GM18507 (cell line): ENCODE measurements around the gene ABLIM1.

Source experiments
- DNase-seq: peaks from one replicate; pipeline ENCODE4 v3.0.0; 2011; ENCODE audit warnings: low read depth; ENCODE audit not compliant: insufficient read length; ENCODE audit errors: extremely low spot score
- FAIRE-seq: peaks from 2 replicates; lab custom pipeline; 2011; peaks lifted over from hg19 to GRCh38; lab: Jason Lieb, UNC

Gene ABLIM1

DNA sequence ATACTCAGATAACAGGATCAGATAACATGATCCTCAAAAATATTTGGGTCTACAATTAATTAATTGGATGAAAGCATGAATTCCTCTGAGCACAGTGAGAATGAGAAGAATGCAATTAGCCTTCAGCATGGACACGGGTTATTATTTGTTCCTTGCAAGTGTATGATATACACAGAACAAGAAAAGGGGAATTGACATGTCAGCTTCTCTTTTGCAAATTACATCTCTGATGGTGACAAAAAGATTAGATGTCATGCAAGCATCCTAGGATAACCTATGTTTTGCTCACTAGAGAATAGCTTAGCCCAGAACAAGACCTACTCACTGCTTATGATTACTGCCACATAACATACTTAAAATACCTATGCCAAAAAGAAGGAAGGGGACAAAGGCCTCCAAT lies 120.3 kb downstream of the ABLIM1 start:
- DNase-seq (no peak), FAIRE-seq (no peak)

DNA sequence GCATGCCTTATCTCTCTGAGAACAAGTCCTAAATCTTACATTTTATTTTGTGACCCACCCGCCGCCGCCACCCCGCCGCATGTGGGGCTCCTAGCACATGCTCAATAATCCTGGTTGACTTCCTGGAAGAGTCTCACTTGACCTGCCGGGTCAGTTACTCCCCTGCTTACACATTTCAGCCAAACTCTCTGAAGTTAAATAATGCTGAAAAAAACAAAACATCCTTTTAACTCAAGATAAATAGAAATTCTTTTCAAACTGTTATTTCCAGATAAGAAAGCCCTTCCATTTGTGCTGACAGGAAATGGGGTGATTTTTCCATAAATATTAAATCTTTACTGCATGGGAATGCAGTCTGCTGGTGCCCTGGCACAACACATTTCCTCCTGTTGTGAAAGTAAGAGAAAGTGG lies 123.5 kb downstream of the ABLIM1 start:
- no peak for FAIRE-seq
- no peak for DNase-seq

DNA sequence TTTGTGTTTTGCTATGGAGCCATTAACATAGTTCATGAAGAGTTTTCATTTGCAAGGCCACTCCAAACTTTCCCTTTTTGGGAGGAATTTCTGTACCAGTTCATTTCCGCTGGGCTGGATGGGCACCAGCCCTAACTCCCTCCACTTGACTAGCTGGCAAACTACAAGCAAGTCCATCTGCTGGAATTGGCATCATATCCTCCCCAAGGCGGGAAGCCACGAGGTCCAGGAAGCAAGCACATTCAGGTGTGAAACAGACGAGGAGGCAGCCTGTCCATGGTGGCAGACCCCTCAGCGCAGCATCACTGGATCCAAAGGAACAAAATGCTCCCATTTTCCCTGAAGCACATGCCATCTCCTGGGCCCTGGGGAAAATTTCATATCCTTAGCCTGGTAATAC lies 125.8 kb downstream of the ABLIM1 start:
- DNase-seq (no peak), FAIRE-seq (no peak)

DNA sequence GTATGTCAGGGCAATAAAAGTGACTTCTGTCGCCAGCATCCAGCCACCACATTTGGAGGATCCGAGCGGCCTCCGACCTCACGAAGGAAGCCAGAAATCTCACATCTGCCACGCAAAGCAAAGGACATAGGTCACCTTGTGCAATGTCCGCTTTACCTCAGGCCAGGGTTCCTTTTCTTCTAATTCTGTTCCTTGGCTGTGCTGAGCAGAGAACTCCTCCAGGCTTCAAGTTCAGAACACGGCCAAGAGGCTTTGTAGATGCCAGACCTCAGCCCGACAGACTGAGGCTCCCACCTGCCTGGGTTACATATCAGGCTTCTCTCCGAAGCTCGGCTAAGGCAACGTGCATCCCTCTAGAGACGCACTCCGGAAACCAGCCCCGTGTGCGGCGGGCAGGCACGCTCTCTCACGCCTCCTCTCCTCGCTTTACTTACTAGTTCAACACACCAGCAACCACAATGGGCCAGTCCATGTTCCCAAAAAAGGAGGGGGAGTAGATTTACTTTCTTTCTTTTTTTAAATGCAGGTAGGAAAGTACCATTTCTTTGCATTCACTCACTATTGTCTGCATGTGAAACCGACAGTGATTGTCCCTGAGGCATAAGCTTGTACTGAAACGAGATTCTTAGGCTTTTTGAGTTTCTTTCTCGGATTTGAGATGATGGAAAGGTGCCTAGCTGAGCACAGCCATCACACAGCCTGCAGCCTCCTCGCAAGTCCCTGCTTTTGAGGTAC lies 131.4 kb downstream of the ABLIM1 start:
- FAIRE-seq = peak; percentile 96
- peak; percentile 80 for DNase-seq

DNA sequence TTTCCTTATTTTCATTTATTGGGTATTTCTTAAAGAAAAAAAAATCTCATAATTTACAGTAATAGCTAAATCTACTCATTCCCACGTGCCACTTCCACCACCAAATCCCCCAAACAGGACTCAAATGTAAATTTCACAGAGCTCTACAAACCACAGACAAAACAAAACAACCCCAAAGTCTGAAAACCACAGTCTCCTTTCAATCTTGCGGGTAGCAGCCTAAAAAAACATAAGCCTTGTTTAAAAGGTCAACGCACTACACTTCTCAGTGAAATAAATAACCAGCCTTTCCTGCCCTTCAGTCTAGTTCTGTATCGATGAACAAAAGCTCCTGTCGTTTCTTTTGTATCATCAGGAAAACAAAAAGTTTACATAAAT lies 132.0 kb downstream of the ABLIM1 start:
- DNase-seq (no peak), FAIRE-seq (no peak)

DNA sequence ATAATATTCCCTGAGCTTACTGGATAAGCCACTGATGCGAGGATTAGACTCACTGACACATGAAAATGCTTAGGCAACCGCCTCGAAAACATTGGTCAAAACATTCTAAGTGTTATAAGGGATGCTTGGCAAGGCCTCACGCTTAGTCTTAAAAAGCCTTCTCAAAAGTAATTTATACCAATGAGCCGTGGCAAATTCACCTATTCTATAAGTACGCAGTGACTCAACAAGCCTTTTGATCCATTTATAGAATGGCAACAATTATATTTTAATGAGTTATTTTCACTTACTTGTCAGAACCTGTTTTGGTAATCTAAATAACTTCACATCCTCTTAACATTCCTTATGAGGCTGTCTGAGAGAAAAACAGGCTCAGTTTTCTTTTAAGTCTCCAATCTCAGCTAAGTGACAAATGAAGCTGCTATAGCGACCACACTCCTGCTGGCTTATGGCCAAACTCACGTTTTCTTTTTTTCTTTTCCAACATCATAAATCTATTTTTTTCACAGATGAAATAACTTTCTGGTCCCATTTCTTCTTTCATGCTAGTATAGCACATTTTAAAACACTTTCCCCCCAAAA lies 132.6 kb downstream of the ABLIM1 start:
- peak; percentile 38 for FAIRE-seq
- DNase-seq = no peak

DNA sequence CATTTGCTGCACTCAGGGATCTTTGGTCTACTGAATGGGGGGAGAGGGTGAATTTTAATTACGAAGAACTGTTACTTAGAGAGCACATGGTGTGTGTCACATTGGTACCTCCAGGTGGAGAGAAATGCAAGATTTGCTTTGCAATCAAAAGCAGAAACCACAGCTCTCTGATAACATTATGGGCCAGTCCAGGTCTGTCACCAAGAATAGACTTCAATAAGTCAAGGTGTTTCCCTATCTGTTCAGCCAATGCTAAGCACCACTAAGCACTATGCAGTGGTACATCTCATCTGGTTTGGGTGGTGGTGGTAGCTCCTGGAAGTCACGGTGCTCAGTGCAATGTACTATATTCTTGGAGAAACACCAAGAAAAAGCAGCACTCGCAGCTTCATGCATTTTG lies 134.2 kb downstream of the ABLIM1 start:
- DNase-seq = no peak
- no peak for FAIRE-seq

DNA sequence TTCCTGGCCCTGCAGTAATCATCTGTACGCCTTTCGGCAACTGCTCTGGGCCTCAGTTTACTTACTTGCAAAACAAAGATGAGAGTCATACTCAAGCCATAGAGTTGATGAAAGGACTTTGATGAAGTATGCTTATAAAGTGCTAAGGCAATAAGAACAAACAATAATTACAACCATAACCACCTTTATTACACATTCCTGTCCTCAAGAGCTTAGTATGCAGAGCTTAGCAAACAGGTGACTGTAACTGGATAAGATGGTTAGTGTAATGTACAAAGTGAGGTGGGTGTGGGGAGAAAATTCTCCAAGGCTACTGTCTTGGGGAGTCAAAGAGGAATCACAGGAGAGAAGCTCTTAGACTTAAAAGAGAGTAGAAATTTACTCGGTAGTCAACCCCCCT lies 136.8 kb downstream of the ABLIM1 start:
- no peak for DNase-seq
- FAIRE-seq = no peak

DNA sequence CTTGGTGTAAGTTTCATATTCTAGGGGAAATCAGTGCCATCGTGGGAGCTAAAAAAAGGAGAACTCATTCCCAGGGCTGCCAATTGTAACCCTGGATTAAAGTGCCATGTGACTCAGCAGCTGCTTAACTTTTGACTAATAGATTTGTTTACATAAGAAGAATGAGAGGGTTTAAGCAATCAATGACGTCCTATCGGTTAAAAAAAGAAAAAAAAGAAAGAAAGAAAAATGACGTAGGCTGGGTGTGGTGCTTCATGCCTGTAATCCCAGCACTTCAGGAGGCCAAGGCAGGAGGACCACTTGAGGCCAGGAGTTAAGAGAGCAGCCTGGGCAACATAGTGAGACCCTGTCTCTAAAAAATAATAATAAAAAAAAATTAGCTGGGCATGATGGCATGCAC lies 137.6 kb downstream of the ABLIM1 start:
- FAIRE-seq (no peak), DNase-seq (no peak)

DNA sequence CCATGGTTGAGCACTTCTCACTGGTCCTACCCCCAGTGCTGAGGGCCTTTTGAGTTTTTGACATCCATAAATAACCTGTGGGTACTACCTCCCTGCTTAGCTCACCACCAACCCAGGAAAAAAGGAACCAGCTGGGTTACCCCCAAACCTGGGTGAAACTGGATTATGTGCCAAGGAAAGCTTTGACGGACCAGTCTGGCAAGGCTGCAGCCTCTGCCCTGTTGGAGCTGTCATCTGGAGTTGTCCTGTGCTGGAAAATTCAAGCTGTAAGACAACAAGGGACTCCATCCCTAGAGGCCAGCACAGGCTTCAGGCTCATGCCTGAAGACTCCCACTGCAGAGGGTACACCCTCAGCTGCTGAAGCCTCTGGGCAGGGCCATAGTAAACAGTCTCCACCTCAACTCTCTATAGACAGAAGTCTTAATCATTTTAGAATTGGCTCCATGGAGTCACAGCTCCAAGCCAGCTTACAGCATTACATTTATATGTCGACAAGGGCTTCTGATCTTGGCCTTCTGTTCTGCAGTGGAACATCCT lies 138.2 kb downstream of the ABLIM1 start:
- FAIRE-seq (no peak), DNase-seq (no peak)

DNA sequence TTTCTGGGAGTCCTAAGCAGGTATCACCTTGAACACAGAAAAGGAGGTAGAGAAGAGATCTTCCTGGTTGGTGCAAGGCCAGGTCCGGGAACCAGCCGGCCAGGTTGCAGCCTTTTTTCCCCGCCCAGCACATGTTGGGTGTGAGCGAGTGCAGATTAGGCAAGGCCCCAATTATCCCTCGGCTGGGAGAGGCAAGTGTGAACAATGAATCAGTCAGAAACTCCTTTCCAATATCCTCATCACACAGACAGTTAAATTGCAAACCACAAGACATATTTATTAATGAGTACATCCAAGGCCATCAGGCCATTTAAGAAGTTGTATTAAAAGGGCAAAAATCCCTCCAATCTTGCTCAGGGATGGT lies 138.8 kb downstream of the ABLIM1 start:
- DNase-seq (no peak), FAIRE-seq (no peak)

DNA sequence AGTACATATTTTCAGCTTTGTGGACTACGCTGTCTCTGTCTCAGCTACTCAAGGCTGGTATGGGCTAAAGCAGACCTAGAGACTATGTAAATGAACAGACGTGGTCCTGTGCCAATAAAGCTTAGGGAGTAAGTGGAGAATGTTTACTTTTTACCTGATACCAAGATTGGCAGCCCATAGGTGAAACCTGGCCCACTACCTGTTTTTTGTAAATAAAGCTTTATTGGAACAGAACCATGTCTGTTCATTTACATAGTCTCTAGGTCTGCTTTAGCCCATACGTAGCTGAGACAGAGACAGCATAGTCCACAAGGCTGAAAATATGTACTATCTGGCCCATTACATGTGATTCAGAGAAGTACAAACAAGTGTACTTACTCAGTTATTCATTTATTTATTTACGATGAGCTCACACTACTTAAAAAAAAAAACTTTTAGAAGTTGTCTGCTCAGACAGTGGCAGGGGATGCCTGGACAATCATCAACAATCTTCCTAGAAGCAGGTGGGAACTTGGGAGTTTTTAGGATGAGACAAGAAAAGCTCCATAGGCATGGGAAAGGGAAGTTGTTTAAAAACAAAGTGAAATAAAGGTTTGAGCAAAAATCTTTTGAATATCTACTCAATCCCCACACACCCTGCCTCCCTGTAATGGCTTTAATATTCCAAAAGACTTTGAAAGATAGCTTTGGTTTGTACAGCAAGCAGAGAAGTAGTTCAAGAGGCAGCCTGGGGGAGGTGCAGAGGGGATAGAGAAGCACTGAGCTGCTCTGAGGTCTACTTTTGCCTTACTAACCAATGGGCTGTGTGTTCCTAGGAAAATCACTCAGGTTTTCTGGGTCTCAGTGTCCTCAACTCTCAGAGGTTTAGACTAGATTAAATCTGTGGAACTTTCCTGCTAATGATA lies 139.4 kb downstream of the ABLIM1 start:
- no peak for FAIRE-seq
- DNase-seq = no peak

DNA sequence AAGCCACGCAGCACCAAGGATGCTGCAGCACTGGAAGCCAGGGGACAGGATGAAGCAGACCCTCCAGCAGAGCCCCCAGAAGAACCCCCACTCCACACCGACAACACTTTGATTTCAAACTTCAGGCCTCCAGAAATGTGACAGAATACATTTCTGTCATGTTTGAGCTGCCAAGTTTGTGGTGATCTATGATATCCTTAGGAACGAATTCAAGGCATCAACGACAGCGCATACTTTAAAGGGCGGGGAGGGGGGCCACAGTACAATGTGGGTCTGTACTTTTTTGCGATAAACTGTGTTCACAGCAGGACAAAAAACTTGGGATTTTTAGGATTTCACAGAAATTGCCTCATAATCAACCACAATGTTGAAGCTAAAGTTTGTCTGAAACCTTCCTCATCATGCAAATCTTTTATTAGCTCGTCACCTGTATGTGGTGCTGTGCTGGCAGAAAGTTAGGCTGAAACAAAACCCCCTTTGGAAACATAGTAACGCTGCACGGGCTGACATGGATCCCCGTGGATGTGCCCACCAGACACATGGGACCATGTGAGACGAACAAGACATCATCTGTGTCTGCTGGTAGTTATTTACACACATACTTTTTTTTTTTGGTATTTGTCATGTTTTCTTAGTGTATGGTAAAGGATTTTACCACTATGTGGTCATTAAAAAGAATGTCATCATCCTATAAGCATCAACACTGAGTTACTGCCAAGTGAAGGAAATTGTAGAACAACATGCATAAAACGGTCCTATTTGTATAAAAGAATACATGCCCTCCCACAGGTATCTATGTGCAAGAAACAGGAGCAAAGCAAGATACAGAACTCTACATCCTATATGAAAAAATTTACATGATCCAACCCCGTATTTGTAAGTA lies 140.5 kb downstream of the ABLIM1 start:
- no peak for FAIRE-seq

DNA sequence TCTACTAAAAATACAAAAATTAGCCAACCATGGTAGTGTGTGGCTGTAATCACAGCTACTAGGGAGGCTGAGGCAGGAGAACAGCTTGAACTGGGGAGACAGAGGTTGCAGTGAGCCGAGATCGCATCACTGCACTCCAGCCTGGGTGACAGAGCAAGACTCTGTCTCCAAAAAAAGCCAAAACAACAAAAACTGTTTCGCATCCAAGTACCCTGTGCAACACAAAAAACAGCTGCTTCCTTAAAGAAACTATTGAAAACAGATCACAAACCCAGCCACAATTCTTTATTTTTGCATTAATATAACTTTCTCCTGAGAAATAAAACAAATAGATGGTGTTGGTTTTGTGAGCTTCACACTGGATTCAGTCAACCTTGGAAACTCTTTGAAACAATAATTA lies 141.7 kb downstream of the ABLIM1 start:
- FAIRE-seq = no peak
- DNase-seq = no peak

More for the DNA sequence above, 140.5 kb downstream of the ABLIM1 start:
- DNase-seq = no peak

DNA sequence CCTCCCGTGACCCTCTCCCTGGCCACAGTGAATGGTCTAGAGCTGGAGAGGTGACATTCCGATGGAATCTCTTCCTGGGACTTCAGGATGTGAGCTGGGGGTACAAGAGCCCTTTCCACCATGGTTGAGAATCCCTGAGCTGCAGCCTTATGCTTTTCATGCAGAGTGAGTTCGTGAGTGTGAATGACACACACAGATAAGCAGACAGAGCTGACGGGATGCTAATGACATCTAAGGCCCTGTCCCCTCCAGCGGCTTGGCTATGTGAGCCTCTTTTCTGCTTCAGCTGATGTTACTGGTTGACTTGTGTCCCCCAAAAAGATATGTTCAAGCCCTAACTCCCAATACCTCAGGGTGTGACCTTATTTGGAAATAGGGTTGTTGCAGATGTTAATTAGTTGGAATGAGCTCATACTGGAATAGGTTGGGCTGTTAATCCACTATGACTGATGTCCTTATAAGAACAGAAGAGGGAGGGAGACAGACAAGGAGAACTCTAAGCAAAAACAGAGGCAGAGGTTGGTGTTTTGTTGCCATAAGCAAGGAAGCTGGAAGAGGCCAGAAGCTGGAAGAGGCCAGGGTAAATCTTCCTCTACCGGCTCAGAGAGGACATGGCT lies 142.7 kb downstream of the ABLIM1 start:
- DNase-seq = no peak
- FAIRE-seq = no peak

DNA sequence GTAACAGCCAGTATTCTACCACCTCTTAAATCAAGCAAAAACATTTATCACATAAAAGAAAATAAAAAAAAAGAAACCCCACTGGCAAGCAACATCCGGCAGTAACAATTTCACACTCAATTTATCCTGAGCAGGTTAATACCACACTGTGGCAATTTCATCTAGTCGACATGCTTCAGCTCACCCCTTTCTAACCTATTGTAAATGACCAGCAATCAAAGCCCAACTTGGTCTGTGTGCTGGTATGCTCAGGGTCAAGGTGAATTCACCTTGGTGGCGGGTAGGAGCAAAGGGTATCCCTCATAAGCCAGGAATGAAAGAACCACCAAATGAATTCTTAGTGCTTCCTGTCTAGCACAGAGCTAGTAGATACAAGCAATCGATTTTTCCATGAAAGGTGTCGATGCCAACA lies 144.7 kb downstream of the ABLIM1 start:
- no peak for DNase-seq
- FAIRE-seq = no peak

DNA sequence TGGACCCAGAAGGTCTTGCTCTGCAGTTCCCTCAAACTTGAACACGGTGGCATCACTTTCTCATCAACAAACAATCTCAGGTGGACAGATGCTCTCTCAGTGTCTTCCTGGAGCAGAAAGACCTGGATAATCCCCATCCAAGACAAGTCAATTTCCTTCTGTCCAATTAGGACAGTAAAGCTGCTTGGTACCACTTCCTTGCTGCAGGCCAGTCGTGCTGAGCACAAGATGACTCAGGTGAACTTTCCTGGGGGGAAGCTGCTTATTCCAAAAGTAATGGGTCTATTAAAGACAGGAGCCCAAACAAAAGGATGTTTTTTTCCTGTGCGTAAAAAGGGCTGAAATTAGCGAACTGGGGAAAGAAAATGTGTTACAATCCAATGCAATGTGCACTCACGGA lies 146.2 kb downstream of the ABLIM1 start:
- no peak for DNase-seq
- no peak for FAIRE-seq

DNA sequence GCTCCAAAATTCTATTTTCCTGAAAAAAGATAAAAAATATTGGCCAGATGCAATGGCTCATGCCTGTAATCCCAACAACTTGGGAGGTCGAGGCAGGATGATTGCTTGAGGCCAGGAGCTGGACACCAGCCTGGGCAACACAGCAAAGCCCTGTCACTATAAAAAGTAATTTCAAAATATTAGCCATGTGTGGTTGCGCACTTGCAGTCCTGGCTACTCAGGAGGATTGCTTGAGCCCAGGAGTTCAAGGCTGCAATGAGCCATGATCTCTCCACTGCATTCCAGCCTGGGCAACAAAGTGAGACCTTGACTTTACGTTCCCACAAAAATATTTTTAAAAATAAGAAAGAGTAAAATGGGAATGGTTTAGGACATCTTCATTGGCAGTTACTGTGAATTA lies 149.7 kb downstream of the ABLIM1 start:
- FAIRE-seq (no peak), DNase-seq (no peak)

DNA sequence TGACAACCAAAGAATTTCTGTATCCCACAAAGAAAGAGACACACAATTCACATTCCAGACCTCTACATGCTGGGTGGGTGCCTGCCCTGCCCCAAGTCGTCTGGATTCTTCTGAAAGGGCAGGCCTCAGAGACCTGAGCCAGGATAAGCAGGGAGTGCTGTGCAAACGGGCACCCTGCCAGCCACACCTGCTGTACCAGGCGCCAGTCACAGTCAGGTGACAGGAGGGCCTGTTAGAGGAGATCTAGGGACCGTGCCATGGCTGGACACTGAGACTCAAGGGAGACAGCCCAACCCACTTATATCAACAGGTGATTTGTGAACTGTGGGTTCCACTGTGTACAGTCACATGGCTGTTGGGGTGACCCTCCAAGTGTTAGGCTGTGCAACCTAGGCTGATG lies 150.6 kb downstream of the ABLIM1 start:
- DNase-seq = no peak
- no peak for FAIRE-seq
